Caco-2 (cell line): ENCODE results near the gene SBF1. TPM values are rescaled to one million over a fixed set of nuclear protein-coding genes. Genes with fewer than 3 reads are reported as not detected.

ENCODE experiments used
- Bru-seq: library from RNA; stranded (reverse); fragments of 400-500 nt; gene quantifications from one replicate; lab custom pipeline; 2021; lab: Mats Ljungman, UMichigan
- BruChase-seq, 2 experiments: library from RNA; stranded (reverse); fragments of 400-500 nt; gene quantifications; one replicate each; lab custom pipeline; 2021; lab: Mats Ljungman, UMichigan
- BruUV-seq: library from RNA; stranded (reverse); fragments of 400-500 nt; replicated peaks from 2 replicates; lab custom pipeline; 2021; lab: Mats Ljungman, UMichigan
- CTCF ChIA-PET: fragments of 300-600 bp; sonication (Branson Sonifier 250); formaldehyde crosslinking; loops from one replicate; lab custom pipeline; 2022; ENCODE audit warnings: antibody characterized with exemption; lab: Charles Lee
- POLR2A ChIA-PET: fragments of 300-600 bp; sonication (Branson Sonifier 250); formaldehyde crosslinking; loops from one replicate; lab custom pipeline; 2022; ENCODE audit warnings: antibody characterized with exemption; lab: Charles Lee
- DNase-seq, 2 experiments: peaks; one replicate each; pipeline versions ENCODE4 v3.0.0 to v3.0.0-alpha.2; 2020 to 2022
- H3K27me3 ChIP-seq: replicated peaks from 2 replicates; pipeline ENCODE4 v1.6.0; 2011; ENCODE audit warnings: low read length; ENCODE audit not compliant: control insufficient read depth, insufficient read depth
- H3K36me3 ChIP-seq: 2 replicates; pipeline ENCODE4 v1.5.1; 2011; ENCODE audit warnings: low read length; ENCODE audit not compliant: control insufficient read depth, insufficient read depth
- H3K4me1 ChIP-seq: fragments of 250-450 bp; sonication (Bioruptor Pico); 2 replicates; pipeline ENCODE4 v1.5.1; 2020; ENCODE audit warnings: mild to moderate bottlenecking
- H3K4me3 ChIP-seq: 2 replicates; pipeline ENCODE4 v1.5.1; 2011; ENCODE audit warnings: low read depth, mild to moderate bottlenecking, control low read depth, low read length
- H3K9me3 ChIP-seq: fragments of 250-450 bp; sonication (Bioruptor Pico); 2 replicates; pipeline ENCODE4 v1.5.1; 2020; ENCODE audit warnings: mild to moderate bottlenecking, moderate library complexity
- H3K27ac Mint-ChIP-seq: one replicate; pipeline ENCODE4 v1.8.0; 2022; ENCODE audit warnings: mixed read lengths; ENCODE audit not compliant: unreplicated experiment
- H3K27me3 Mint-ChIP-seq: one replicate; pipeline ENCODE4 v1.8.0; 2022; ENCODE audit warnings: mixed read lengths; ENCODE audit not compliant: insufficient read depth, unreplicated experiment
- H3K36me3 Mint-ChIP-seq: one replicate; pipeline ENCODE4 v1.8.0; 2022; ENCODE audit warnings: mild to moderate bottlenecking, mixed read lengths; ENCODE audit not compliant: insufficient read depth, unreplicated experiment
- H3K4me1 Mint-ChIP-seq: one replicate; pipeline ENCODE4 v1.8.0; 2022; ENCODE audit warnings: low read depth, mixed read lengths; ENCODE audit not compliant: unreplicated experiment
- H3K4me3 Mint-ChIP-seq: one replicate; pipeline ENCODE4 v1.8.0; 2022; ENCODE audit warnings: mild to moderate bottlenecking, moderate library complexity, mixed read lengths; ENCODE audit not compliant: unreplicated experiment
- H3K9me3 Mint-ChIP-seq: one replicate; pipeline ENCODE4 v1.8.0; 2022; ENCODE audit warnings: mixed read lengths; ENCODE audit not compliant: unreplicated experiment
- CTCF ChIP-seq, 2 experiments: fragments of 200-600 bp in 1 of 2; IDR thresholded peaks; 1 replicate in 1 of 2; 2 replicates in 1 of 2; pipeline versions ENCODE4 v1.5.1 to v1.8.0; 2011 to 2022; ENCODE audit warnings: antibody characterized with exemption in 1 of 2, control low read depth in 1 of 2, inconsistent platforms in 1 of 2, low read depth in 1 of 2, low read length in 1 of 2, mild to moderate bottlenecking in 1 of 2, moderate library complexity in 1 of 2; ENCODE audit not compliant: insufficient read depth in 1 of 2, severe bottlenecking in 1 of 2, unreplicated experiment in 1 of 2
- intact Hi-C: fragments of 100-400 bp; cut with micrococcal nuclease; formaldehyde crosslinking; loops from one replicate; pipeline ENCODE4 v1.10.0; 2022; ENCODE audit not compliant: unreplicated experiment
- long read RNA-seq: library from polyadenylated mRNA; stranded (forward); transcript quantifications from one replicate; pipeline ENCODE4 v2.0.0, GENCODE V29; 2022
- total RNA-seq: library from RNA; stranded (reverse); gene quantifications from 2 replicates; pipeline ENCODE4 v1.2.3, GENCODE V29; 2022

Gene SBF1
- 77.8 and 82.8 TPM in 2 replicates for total RNA-seq
- percentile 56 among the genes with signal in this experiment for Bru-seq, nascent RNA
- BruChase-seq, experiment 1, labeled RNA remaining after a 2-hour chase = percentile 67 among the genes with signal in this experiment
- percentile 85 among the genes with signal in this experiment for BruChase-seq, experiment 2, labeled RNA remaining after a 6-hour chase
- long read RNA-seq, full-length matches to known transcripts = 26 of 88 reads
- long read RNA-seq, partial matches to known transcripts = 20 of 88 reads
- long read RNA-seq, other reads (novel, unspliced or antisense) = 42 of 88 reads

- Mint-ChIP-seq H3K27me3 (no peaks in the 10 kb centered on the region), H3K27ac (peak within 1 kb of the TSS; percentile 34), H3K9me3 (no peaks in the 10 kb centered on the region), H3K4me1 (peaks cover 24% of the 10 kb centered on the region), H3K36me3 (no peaks in the 10 kb centered on the region), H3K4me3 (peak within 1 kb of the TSS; percentile 77)
- no peaks in the 10 kb centered on the region for H3K9me3 ChIP-seq
- peak within 1 kb of the TSS; percentile 71 for H3K4me3 ChIP-seq
- ChIA-PET CTCF (no interaction called here), POLR2A (interaction anchor here (0.5 kb wide), 1 partner anchor 46 kb away, joined by 6 read pairs; no protein-coding TSS in a partner anchor)
- H3K27me3 ChIP-seq = no peaks in the 10 kb centered on the region
- intact Hi-C loops = no loop called here
- no peak for TF ChIP-seq CTCF (IDR thresholded peaks at IDR 0.05; ENCODE audit: insufficient read depth in 1 of 2, low read depth in 1 of 2, low read length in 1 of 2, severe bottlenecking in 1 of 2, unreplicated experiment in 1 of 2)
- H3K36me3 ChIP-seq = peaks cover 6% of the 10 kb centered on the region; the same call in 1 of the 2 replicates
- peaks cover 41% of the 10 kb centered on the region for H3K4me1 ChIP-seq
- TSS peak; percentile 97 for BruUV-seq
- peak; percentile 91 to 95 for DNase-seq
These were observed at the start of gene SBF1 for GRCh38 chr22:50474710-50475651. SBF1 (minus strand) TSS chr22:50475035; CDS start chr22:50474840, 195 bp downstream.

DNA sequence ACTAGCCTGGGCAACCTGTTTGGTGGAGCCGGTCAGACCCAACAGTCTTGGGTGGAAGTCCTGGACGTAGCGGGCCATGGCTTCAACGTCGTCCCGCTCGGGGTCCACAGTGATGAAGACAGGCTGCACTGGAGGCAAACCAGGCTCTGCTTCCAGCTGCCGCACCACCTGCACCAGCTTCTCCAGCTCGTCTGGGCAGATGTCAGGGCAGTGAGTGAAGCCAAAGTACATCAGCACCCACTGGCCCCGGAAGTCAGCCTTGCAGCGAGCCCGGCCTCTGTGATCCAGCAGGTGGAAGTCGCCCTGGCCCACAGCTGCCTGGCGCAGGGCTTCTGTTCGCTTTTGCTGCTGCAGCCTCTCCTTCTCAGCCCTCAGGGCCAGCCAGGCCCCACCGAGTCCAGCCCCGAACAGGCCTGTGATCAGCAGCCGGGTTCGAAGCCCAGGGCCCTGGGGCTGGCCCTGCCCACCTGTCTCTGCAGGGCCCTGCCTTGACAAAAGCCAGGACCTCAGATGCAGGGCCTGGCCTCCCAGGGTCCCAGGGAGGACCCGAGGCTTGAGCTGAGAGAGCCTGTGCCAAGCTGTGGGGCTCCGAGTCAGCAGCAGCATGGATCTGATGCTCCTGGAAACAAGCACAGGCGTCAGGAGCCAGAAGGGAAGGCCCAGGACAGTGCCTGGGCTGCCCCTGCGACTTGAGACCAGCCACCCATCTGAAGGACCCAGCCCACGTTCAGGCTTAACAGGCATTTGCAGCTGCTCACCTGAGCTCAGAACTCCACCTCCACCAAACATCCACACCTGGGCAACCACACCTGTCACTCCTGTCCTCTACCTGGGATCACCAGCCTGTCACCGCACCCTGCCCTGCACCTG lies 49.2 kb upstream of the SBF1 start:
- Mint-ChIP-seq H3K4me1 (peaks cover 14% of the 10 kb centered on the region), H3K4me3 (peak overlapping the region; percentile 89), H3K9me3 (no peaks in the 10 kb centered on the region), H3K27ac (peak overlapping the region; percentile 91), H3K27me3 (no peaks in the 10 kb centered on the region), H3K36me3 (peaks cover 53% of the 10 kb centered on the region)
- DNase-seq = peak; percentile 30 to 62
- peak overlapping the region; percentile 87 for H3K4me3 ChIP-seq
- H3K4me1 ChIP-seq = peaks cover 17% of the 10 kb centered on the region
- no peaks in the 10 kb centered on the region for H3K9me3 ChIP-seq
- CTCF ChIA-PET = interaction anchor here (2.6 to 3.2 kb wide), 2 partner anchors 16 to 39 kb away, joined by 32 to 43 read pairs; partner anchors contain the start of genes LMF2, NCAPH2 and SYCE3
- H3K27me3 ChIP-seq = no peaks in the 10 kb centered on the region
- BruUV-seq = no TSS peak
- no peaks in the 10 kb centered on the region for H3K36me3 ChIP-seq
- POLR2A ChIA-PET = interaction anchor here (0.9 to 2.5 kb wide), 3 partner anchors 9 to 39 kb away, joined by 3 to 71 read pairs (median 12); partner anchors contain the start of genes LMF2, NCAPH2 and SYCE3
- no peak for TF ChIP-seq CTCF (IDR thresholded peaks at IDR 0.05; ENCODE audit: insufficient read depth in 1 of 2, low read depth in 1 of 2, low read length in 1 of 2, severe bottlenecking in 1 of 2, unreplicated experiment in 1 of 2)
- intact Hi-C loops = no loop called here
